AG10803 (cell line): ENCODE results near the gene SHMT2.

Experiments used
- DNase-seq: peaks from one replicate; pipeline ENCODE4 v3.0.0; 2010; ENCODE audit warnings: low read depth
- H3K4me3 ChIP-seq: 2 replicates; pipeline ENCODE4 v1.5.1; 2011; ENCODE audit warnings: mild to moderate bottlenecking, low read length, control low read depth
- CTCF ChIP-seq: conservative IDR thresholded peaks from 2 replicates; pipeline ENCODE4 v1.5.1; 2011; ENCODE audit warnings: mild to moderate bottlenecking, low read length, control low read depth, inconsistent platforms

The SHMT2 gene

GRCh38 chr12:57227315-57228115 is 2.0 kb upstream of the SHMT2 start:
- no peak for TF ChIP-seq CTCF
- peak; percentile 50 for DNase-seq
- no peak overlapping the region for H3K4me3 ChIP-seq

- DNase-seq: peak; percentile 47
- peak overlapping the region; percentile 97 for H3K4me3 ChIP-seq
- no peak for TF ChIP-seq CTCF
Observed at GRCh38 chr12:57229046-57229633, 371 bp upstream of the SHMT2 start.

GRCh38 chr12:57230381-57231155 is 1.1 kb downstream of the SHMT2 start:
- no peak for TF ChIP-seq CTCF
- DNase-seq: no peak
- H3K4me3 ChIP-seq: peak overlapping the region; percentile 97

GRCh38 chr12:57231276-57232021 is 1.9 kb downstream of the SHMT2 start:
- peak overlapping the region; percentile 97 for H3K4me3 ChIP-seq
- TF ChIP-seq CTCF: no peak
- DNase-seq: no peak

GRCh38 chr12:57232156-57232756 is 2.7 kb downstream of the SHMT2 start:
- H3K4me3 ChIP-seq: peak overlapping the region; percentile 97
- DNase-seq: no peak
- TF ChIP-seq CTCF: no peak

- TF ChIP-seq CTCF: no peak
- peak; percentile 66 for DNase-seq
- no peak overlapping the region for H3K4me3 ChIP-seq
Observed at GRCh38 chr12:57233357-57234232, 4.1 kb downstream of the SHMT2 start.
